NCI-H2227 (cell line): Measurements from ENCODE around the gene DTL.

ENCODE experiments used
- DNase-seq: peaks from one replicate; lab custom pipeline; 2025; ENCODE audit not compliant: unreplicated experiment; lab: John Stamatoyannopoulos, UW

DTL gene

GRCh38 chr1:212035835-212036605 lies 472 bp downstream of the DTL start:
- DNase-seq: no peak

- DNase-seq: no peak
Measured at GRCh38 chr1:212037900-212038299, 2.4 kb downstream of the DTL start.

- DNase-seq: no peak
Measured at GRCh38 chr1:212039622-212040021, 4.1 kb downstream of the DTL start.

DNA sequence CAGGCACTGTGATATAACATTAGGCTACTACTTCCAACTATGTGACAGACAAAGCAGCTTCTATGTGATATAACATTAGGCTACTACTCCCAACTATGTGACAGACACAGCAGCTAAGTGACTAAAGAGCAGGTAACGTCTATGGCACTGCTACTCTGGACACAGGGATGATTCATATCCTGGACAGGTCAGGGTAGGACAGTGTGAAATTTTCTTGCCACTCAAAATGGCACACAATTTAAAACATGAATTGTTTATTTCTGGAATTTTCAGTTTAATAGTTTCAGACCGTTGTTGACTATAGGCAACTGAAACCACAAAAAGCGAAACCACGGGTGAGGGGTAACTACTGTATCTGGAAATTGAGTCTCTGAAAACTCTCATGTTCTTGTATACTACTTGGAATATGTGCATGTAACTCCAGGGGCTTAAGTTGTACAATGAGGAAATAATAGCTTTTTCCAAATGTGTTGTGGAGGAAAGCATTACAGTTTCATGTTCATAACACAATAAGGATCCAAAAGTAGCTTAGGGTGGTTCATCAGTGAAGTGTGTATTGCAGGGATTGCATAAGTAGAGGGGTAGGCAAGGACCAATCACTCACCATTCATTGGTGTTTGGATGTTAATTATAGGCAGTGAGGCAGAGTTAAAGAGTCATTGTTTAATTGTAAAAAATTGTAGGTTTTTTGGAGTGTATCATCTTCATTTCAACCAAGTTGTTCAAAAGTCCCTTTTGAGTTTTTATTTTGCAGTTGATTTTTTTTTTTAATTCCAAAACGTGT lies 5.3 kb downstream of the DTL start:
- DNase-seq: no peak

DNA sequence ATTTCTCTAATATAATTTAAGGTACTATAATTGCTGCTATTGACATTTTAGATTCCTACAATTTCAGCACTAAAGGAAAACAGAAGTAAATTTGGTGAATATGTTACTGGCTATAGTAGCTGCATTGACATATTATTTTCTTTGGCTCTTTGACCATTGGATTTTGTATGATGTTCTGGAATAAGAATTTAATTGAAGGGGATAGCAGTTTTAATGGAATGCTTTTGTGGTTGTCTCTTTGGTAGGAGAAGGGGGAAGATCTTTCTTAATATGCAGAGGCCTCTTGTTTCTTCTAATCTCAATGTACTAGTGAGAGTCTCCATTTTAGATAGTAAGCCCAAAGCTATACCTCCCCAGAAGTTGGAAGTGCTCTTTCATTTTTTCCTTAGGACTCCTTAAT lies 6.9 kb downstream of the DTL start:
- DNase-seq: no peak

DNA sequence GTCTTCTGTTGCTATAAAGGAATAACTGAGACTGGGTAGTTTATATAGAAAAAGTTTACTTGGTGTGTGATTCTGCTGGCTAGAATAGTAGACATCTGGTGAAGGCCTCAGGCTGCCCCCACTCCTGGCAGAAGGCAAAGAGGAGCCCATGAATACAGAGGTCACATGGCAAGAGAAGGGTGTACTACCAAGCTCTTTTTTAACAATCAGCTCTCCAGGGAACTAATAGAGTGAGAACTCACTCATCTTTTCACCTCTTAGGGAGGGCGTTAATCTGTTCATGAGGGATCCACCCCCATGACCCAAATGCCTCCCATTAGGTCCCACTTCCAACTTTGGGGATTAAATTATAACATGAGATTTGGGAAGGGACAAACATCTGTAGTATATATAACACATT lies 9.3 kb downstream of the DTL start:
- DNase-seq: no peak

DNA sequence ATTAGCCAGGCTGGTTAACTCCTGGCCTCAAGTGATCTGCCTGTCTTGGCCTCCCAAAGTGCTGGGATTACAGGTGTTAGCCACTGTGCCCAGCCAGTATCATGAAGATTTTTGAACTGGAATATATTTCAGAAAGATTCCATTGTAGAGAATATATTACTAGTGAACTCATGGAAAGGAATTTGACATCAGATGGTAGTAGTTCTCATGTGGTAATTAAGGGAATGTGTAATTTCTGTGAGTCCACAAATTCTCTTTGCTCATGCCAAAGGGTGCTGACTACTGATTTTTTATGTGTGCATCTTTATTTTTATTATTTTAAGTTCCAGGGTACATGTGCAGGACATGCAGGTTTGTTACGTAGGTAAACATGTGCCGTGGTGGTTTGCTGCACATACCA lies 10.4 kb downstream of the DTL start:
- no peak for DNase-seq

GRCh38 chr1:212053993-212054392 lies 18.4 kb downstream of the DTL start:
- DNase-seq: no peak

- no peak for DNase-seq
Measured at GRCh38 chr1:212055333-212055732, 19.8 kb downstream of the DTL start.

DNA sequence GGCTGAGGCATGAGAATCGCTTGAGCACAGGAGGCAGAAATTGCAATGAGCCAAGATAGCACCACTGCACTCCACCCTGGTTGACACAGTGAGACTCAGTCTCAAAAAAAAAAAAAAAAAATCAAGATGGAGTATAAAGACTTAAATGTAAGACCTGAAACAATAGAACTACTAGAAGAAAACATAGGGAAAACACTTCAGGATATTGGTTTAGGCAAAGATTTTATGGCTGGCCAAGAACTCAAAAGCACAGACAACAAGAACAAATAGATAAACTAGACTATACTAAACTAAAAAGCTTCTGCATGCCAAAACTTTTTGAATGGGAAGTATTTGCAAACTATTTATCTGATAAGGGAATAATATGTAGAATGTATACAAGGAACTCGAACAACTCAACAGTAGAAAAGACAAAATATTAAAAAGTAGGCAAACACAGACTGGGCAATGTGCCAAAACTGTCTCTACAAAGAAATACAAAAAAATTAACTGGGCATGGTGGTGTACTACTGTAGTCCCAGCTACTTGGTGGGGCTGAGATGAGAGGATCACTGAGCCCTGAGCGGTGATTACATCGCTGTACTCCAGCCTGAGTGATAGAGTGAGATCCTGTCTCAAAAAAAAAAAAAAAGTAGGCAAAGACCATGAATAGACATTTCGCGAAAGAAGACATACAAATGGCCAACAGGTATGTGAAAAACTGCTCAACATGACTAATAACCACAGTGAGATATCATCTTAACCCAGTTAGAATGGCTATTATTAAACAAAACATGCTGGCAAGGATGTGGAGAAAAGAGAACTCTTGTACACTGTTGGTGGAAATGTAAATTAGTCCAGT lies 25.3 kb downstream of the DTL start:
- DNase-seq: no peak

- peak; percentile 51 for DNase-seq
Measured at GRCh38 chr1:212062832-212063438, 27.4 kb downstream of the DTL start.

- no peak for DNase-seq
Measured at GRCh38 chr1:212067787-212068186, 32.2 kb downstream of the DTL start.

- DNase-seq: peak; percentile 16
Measured at GRCh38 chr1:212070720-212071302, 35.3 kb downstream of the DTL start.

GRCh38 chr1:212072047-212072446 lies 36.5 kb downstream of the DTL start:
- no peak for DNase-seq

GRCh38 chr1:212073490-212073889 lies 37.9 kb downstream of the DTL start:
- DNase-seq: no peak

DNA sequence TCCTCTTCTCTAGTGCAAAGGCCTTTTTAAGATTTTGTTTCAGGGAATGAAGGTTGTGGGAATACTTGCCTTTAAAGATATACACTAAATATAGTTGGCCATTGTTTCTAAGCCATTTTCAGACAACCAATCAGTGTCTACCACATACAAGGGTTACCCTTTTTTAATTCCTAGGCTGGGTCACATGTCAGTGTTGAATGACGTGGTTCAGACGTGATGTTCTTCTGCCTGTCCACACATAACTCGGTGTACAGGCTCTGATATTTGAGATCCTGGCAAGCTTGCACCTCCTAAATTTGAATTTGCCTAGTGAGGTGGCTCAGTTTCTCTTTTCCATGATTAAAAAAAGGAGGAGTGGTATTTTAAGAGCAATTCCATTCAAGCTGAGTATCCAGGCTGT lies 38.8 kb downstream of the DTL start:
- DNase-seq: no peak

DNA sequence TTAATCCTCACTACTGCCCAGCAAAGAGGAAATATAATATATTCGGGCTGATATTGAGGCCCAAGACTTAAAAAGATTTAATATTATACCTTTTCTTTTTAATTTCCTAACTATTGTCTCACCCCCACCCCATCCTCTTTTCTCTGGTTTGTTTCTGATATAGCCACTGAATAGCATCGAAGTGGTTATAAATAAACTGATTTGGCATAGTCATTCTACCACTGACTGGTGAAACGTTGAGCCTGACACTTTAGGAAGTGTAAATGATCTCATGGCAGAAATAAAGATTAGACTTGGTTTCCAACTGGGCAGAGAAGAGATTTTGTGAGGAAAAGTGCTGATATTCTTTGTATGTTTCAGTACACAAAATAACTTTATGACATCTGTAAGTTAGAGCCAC lies 39.3 kb downstream of the DTL start:
- no peak for DNase-seq

DNA sequence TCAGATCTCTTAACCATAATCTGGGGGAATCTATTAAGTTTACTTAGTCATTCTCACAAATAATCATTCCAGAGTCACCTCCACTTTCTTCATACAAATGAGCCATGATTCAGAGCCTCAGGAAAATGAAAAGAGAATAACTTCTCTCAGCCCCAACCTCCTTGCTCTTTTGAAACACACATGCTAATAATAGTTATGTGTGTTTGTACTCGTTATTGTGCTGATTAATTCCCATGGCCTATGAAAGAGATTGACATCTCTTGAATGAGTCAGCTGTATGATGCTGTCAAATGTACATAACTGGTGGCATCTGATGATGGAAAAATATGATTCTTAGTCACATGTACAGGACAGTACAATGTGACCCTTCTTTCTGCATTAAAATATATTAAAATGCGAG lies 41.5 kb downstream of the DTL start:
- no peak for DNase-seq

DNA sequence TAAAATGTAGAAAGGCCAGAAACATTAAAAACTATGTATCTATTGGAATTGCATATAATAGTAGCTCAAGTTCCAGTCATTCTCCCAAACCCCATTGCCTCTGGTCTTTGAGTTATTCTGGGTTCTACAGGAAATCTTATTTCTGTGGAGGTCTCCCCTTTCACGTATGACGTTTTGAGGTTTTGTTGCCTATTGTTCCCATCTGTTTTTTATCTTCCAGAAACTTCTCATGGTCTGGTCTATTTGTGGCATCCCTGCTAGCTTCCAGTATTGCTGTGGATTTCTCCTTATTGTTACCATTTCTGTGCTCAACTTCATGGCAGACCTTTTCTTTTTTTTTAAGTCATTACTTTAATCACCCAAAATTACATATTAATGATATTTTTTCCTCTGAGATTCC lies 43.3 kb downstream of the DTL start:
- no peak for DNase-seq

- DNase-seq: no peak
Measured at GRCh38 chr1:212082765-212083406, 47.3 kb downstream of the DTL start.
